Neural cell (in vitro differentiated cells): ENCODE measurements around the gene HS2ST1.

Source experiments
- EZH2 ChIP-seq: fragments of 200-600, 300-800 bp; shearing (Covaris generic), sonication (generic); IDR thresholded peaks from 2 replicates; pipeline ENCODE4 v1.6.1; 2014; ENCODE audit warnings: antibody characterized with exemption, low read length, borderline replicate concordance, mild to moderate bottlenecking; ENCODE audit not compliant: insufficient read depth, poor library complexity, severe bottlenecking
- POLR2AphosphoS5 ChIP-seq: IDR thresholded peaks from 2 replicates; pipeline ENCODE4 v1.6.1; 2012
- RAD21 ChIP-seq: fragments of 450-650 bp; conservative IDR thresholded peaks from 2 replicates; pipeline ENCODE4 v1.6.1; 2014; ENCODE audit warnings: antibody characterized with exemption, mild to moderate bottlenecking, moderate library complexity
- SMC3 ChIP-seq: fragments of 450-650 bp; conservative IDR thresholded peaks from 2 replicates; pipeline ENCODE4 v1.6.1; 2014; ENCODE audit warnings: antibody characterized with exemption, mild to moderate bottlenecking, moderate library complexity; ENCODE audit not compliant: poor library complexity
- TAF1 ChIP-seq: IDR thresholded peaks from 2 replicates; pipeline ENCODE4 v1.6.1; 2012; ENCODE audit warnings: low read depth
- TF ChIP-seq, protein P1 (sequence below): fragments of 450-650 bp; IDR thresholded peaks from 2 replicates; pipeline ENCODE4 v1.5.1; 2014; ENCODE audit warnings: antibody characterized with exemption, mild to moderate bottlenecking, moderate library complexity; ENCODE audit not compliant: poor library complexity, severe bottlenecking

DNA sequence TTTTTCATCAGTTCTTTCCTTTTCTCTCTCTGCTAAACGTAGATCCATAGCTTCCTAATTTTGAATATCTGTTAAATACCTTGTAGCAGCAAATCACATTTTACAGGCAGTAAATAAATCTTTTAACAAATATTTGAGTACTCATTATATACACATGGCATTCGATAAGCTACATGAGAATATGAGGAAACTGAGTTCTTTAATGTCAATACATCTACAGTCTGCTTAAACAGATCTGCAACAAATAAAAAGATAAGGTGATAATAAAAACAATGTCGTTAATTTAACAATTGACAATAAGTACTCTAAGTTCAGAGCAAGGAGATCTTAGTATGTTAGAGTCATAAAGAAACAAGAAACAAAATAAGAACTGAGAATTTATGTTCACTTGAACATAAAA lies 43.4 kb upstream of the HS2ST1 start:
- TF ChIP-seq, protein P1, sequence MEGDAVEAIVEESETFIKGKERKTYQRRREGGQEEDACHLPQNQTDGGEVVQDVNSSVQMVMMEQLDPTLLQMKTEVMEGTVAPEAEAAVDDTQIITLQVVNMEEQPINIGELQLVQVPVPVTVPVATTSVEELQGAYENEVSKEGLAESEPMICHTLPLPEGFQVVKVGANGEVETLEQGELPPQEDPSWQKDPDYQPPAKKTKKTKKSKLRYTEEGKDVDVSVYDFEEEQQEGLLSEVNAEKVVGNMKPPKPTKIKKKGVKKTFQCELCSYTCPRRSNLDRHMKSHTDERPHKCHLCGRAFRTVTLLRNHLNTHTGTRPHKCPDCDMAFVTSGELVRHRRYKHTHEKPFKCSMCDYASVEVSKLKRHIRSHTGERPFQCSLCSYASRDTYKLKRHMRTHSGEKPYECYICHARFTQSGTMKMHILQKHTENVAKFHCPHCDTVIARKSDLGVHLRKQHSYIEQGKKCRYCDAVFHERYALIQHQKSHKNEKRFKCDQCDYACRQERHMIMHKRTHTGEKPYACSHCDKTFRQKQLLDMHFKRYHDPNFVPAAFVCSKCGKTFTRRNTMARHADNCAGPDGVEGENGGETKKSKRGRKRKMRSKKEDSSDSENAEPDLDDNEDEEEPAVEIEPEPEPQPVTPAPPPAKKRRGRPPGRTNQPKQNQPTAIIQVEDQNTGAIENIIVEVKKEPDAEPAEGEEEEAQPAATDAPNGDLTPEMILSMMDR, result no peak
- no peak for TF ChIP-seq EZH2
- no peak for TF ChIP-seq TAF1
- no peak for TF ChIP-seq SMC3
- TF ChIP-seq POLR2AphosphoS5, result no peak
- no peak for TF ChIP-seq RAD21
